Activated naive CD4-positive, alpha-beta T cell treated with Interleukin-2 at 50 U/mL for 16 hours (primary cell): ENCODE measurements around the gene ATP13A5.

Source experiments
- DNase-seq: peaks from one replicate; pipeline ENCODE4 v3.0.0-alpha.2; 2020

The ATP13A5 gene

DNA sequence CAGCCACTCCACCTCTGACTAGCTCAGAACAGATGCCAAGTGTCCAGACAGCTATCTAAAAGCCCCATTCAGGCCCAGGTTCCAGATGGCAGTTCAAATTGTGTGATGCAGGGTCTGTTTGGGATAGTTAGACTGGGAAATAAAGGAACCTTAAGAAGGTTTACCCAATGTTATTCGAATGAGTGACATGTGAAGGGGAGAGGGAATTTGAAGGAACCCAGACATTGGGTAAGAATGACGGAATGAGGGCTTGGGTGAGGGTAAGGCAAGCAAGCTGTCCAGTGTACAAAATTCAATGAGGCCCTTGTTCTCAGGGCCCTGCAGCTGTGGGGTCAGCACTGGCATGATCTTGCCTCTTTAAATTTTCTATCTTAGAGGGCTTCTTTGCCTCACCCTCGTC, 34.1 kb downstream of the ATP13A5 start:
- DNase-seq: no peak

GRCh38 chr3:193343726-193344222, 34.8 kb downstream of the ATP13A5 start:
- no peak for DNase-seq

DNA sequence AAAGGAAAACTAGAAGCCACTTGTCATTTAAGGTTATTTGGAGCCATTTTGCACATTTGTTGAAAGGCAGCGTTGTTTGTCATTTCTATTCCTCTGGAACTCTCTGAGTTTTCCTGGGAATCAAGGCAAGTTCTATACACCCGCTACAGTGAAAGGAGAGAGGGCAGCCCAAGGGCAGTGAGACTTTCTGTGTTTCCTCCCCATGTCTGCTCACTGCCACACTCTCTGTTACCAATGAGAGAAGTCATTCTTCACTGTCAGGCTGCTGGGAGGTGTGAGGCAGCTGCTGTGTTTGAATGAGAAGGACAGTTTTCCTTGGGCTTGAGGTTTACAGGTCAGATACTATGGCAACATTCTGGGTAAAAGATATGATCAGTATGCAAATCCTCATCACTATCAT, 36.0 kb downstream of the ATP13A5 start:
- DNase-seq: no peak

GRCh38 chr3:193335031-193335430, 43.5 kb downstream of the ATP13A5 start:
- DNase-seq: no peak

DNA sequence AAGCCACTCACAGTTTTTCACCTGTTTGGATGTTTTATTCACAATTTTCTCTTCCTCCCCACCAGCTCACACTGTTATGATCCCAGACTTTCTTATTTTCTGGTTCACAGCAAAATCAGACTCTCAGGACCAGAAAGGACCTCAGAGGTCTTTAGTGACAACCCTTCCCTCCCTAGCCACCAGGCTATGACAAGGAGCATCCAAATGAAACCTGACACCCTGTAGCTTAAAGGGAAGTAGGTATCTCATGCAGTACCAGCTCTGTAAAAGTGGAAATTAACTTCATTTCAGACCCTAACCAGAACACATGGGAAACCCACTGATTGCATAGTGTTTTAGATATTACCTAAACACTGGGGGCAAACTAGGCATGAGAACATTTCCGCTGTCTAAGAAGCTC, 45.3 kb downstream of the ATP13A5 start:
- DNase-seq: no peak

DNA sequence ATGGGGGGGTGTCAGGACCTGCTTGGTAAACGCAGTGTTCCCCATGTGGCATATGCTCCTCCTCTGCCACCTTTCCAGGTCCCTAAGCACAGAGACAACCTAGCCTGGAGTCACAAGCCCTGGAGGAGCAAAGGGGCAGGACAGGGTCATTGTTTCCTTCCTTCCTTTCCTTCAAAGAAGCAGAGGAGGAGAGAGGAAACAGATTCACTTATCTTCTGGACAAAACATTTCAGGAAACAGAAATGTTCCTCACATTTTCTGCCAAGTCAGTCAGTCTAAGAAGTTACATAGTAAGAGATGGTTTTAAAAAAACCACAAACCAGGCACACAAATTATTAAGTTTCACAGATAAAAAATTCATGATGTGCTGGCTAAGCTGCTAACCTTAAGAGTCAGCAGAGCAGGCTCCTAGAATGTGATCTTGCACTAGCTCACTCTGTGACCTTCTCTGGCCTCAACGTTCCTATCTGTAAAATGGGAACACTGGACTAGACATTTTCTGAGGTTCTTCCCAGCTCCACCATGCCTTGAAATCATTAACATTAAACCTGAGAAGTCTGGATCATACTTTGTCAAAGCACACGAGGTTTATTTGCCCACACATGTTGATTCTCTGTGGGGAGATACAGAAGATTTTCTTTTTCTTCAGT, 47.9 kb downstream of the ATP13A5 start:
- no peak for DNase-seq

DNA sequence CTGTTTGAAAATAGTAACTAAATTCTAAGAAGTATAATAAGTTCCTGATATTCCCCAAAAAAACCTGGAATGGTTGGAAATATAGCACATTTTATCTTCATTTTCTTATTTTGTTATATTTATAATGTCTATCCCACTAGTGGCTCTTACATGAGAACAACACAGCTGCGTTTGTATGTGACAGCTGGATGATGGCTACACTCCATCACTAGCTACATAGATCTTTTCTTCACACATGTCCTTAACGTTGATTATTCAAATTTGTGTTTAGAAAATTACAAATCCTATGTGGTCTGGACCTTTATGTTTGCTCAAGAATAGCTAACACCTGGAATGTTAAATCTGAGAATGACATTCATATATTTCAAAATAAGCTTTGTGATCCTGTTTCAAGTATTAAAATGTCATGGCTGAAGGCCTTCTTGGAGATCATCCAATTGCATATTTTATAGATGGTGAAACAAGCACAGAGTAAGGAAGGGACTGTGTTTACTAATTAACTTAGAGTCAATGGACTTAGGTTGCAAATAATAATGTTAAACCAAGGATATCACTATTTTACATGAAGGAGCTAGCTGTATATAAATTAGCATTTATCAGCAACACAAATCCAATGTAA, 60.8 kb downstream of the ATP13A5 start:
- DNase-seq: no peak

DNA sequence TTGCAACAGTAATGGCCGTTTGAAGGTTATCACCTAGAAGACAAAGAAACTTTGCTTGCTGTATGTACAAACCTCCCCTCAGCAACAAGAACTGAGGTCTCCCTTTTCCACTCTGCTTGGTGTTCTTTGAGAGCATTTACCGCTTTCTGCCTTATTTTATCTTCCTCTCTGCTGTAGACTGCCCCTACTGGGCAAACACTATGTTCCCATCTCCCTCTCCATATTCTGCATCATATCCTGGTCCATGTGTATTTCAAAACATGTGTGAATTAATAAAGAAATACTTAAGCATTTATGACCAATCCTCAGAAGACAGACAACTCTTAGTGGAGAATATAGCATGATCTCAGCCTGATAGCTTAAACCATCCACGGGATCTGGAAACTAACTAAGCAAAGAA, 64.4 kb downstream of the ATP13A5 start:
- no peak for DNase-seq

GRCh38 chr3:193313061-193313958, 65.2 kb downstream of the ATP13A5 start:
- no peak for DNase-seq

DNA sequence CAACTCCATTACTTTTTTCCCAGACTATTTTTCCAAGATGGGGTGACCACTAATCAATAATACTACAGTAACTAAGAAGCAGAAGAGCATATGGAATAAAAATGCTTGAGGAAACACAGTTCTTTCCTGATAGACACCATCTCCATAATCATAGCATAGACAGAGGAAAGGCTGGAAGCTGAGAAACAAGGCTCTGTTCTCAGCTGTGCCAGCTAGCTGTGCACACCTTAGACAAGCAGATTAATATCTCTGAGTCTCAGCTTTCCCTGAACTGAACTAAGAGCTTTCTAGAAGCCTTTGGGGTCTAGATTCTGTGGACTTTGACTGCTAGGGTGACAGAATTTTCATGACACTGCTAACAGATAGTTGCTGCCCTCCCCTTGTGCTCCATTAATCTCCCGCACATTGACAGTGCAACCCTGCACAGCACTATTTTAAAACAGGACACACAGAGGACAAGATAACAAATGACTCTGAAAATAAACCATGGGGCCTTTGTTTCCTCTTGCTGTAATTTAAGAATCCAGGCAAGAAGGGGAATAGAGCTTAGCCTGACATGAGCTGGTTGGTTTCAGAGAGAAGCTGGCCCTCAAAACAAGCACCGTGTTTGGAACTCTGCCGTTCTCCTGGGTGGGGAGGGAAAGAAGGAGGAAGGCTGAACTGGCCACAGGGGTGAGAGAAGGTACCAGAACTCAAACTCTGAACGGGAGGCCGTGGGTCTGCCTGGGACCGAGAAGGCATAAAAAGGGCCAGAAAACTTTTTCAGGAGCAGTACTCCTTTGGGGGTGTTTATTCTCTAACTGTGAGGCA, 67.4 kb downstream of the ATP13A5 start:
- no peak for DNase-seq

GRCh38 chr3:193305356-193305755, 73.2 kb downstream of the ATP13A5 start:
- no peak for DNase-seq

- no peak for DNase-seq
Measured at GRCh38 chr3:193301433-193301832, 77.1 kb downstream of the ATP13A5 start.

GRCh38 chr3:193297421-193297820, 81.1 kb downstream of the ATP13A5 start:
- no peak for DNase-seq

DNA sequence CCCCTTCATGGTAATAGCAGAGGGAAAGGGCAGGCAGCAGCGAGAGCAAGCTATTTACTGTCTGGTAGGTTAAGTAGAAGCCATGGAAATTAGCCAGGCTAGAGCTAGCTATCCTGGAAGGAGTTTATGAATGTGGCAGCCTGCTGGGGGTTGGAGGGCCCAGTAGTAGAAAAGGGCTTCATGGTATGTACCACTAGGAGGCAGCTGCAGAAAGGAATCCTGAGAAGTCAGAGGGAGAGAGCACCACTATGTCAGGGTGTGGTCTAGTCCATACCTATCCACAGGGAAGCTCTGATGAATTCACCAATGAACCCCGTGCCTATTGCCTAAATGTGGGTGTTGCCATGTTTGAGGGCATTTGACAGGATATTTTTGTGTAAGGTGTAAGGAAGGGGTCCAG, 82.6 kb downstream of the ATP13A5 start:
- DNase-seq: no peak

GRCh38 chr3:193292386-193292785, 86.2 kb downstream of the ATP13A5 start:
- DNase-seq: no peak

DNA sequence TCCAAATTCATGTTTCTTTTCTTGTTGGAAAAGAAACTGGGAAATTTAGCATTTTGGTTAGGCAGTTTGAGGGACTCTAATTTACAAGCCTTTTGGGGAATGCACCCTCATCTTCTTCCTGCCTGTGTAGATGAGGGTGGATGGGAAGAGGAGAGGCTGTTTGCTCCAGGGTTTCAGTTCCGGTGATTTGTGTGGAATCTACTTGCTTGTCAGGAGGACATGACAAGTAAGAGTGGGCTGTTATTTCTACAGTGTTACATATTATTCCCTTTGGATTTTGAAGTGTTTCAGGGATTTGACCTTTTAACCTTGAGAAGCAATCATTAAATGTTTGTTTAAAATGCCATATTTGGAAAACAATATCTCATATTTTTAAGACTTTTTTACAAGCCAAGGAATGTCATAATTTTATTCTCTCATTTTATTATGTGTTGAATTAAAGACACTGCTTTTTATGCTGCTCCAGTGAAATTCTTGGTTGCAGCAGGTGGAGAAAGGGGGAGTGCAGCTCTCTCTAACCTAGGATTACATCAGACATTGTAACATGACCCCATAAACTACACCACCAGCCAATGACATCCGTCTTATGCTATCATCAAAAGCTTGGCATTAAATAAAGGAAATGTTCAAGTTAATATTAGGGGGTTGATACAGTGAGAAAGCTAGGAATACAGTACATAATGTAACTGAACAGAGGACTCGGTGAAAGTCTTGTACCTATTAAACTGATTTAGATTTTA, 107.3 kb downstream of the ATP13A5 start:
- no peak for DNase-seq

- DNase-seq: no peak
Measured at GRCh38 chr3:193270451-193270850, 108.1 kb downstream of the ATP13A5 start.

- DNase-seq: no peak
Measured at GRCh38 chr3:193269343-193270028, 109.1 kb downstream of the ATP13A5 start.

- DNase-seq: no peak
Measured at GRCh38 chr3:193262707-193263106, 115.8 kb downstream of the ATP13A5 start.

GRCh38 chr3:193261970-193262369, 116.6 kb downstream of the ATP13A5 start:
- no peak for DNase-seq

- no peak for DNase-seq
Measured at GRCh38 chr3:193253986-193254660, 124.4 kb downstream of the ATP13A5 start.
